OCI-M2 (cell line): ENCODE results near the gene EBF3.

ENCODE experiments used
- DNase-seq: peaks from one replicate; lab custom pipeline; 2025; ENCODE audit not compliant: unreplicated experiment; lab: John Stamatoyannopoulos, UW

EBF3 gene

DNA sequence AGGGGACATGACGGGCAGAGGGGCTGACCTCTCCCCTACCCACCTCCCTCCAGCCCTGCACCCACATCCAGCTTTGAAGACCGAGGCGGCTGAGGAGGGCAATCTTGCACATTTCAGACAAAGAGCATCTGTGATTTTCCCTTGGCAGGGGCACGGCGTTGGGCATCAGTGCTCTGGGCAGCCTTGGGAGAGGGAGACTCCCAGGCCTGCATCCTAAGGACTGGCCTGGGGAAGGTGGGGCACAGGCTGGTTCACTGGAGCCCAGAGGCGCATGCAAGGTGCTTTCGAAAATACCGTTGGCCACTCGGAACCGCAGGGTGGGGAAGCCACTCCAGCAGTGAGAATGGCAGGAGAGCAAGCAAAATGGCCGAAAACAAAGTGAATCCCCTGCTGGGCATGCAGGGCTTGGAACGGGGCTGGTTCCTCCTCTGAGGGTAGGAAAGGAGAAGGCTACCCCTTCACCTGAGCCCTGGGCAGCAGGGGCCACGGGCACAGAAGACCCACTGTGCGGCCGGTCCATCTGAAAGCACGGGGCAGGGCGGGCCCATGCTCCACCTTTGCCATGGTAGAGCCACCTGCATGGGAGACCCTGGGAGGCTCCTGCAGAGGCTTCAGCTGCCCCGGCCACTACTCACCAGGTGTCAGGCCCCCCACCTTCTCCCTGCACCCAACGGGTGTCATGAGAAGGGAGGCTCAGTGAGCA is 49.8 kb downstream of the EBF3 start:
- DNase-seq: no peak

GRCh38 chr10:129912986-129913695 is 50.9 kb downstream of the EBF3 start:
- DNase-seq: no peak

GRCh38 chr10:129912166-129912917 is 51.7 kb downstream of the EBF3 start:
- no peak for DNase-seq

DNA sequence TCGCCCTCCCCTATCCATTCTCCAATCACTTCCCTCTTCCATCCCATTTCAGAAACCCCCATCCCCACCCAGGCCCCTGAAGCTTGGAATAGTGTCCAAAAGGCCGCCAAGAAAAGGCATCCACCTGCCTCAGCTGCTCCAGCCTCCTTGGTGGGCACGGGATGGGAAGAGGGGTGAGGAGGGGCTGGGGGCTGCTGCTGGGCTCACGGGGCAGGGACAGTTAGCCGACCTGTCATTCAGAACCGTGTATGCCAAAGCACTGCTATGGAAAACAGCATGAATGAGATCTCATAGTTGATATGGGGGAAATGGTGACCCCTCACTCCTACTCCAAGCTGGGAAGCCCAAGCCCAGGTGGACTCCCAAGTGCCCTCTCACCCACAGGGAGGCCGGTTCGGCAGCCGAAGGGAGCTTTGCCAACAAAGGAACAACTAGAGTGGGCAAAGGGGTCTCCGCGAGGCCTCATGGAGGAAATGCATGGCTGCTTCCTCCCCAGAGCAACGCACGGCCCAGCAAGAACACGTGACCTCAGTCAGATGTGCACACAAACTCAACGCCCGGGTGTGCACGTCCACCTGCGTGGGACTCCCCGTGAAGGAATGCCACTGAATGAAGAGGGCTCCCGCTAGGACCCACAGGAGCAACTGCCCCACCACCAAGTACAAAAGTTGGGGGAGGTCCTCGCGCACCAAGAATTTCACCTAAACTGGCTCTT is 52.5 kb downstream of the EBF3 start:
- DNase-seq: no peak

DNA sequence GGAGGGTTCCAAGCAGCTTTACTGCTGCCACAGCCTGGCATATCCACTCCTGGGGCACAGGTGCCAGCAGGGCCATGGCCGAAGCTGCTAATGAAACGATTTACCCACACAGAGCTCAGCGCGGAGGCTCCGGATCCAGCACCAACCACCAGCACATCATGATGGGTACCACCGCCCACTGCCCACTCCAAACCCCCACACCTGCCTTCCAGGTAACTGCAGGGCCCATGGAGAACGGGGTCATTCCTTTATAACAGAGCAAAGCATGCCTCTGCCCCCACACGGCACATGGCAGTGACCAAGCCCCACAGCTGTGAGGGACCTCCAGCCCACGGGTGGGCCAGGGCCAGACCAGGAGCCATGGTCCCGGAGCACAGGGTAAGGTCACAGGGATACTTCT is 53.2 kb downstream of the EBF3 start:
- DNase-seq: no peak

DNA sequence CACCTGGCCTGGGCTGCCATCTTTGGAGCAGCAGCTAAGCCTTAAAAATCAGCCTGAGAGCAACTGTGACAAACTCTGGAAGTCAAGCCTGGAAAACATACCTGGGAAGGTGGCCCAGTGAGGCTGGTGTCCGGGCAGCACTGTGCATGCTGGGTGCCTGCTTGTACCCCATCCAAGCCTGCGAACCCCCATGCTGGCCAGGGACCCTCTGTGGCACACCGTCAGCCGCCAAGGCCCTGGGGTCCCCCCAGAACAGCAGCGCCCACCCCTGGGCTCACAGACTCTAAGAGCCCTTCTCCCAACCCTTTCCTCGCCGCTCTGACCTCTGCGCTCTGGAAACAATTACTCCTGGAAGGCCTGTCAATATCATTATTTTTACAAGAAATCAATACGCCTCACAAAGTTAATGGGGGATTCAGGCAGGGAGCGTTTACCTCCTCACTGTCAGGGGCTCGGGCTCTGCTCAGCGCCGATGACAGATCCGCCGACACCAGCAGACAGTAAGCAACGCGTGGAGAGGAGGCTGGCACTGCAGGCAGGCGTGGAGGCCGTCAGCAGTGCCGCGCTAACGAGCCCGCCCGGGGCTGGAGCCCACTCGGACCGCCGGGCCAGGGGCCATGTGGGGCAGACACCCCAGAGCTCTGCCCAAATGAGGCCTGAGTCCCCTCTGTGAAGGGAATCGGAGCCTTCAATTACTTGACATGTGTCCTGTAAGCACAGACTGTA is 54.4 kb downstream of the EBF3 start:
- no peak for DNase-seq

GRCh38 chr10:129909080-129909479 is 55.0 kb downstream of the EBF3 start:
- DNase-seq: no peak

DNA sequence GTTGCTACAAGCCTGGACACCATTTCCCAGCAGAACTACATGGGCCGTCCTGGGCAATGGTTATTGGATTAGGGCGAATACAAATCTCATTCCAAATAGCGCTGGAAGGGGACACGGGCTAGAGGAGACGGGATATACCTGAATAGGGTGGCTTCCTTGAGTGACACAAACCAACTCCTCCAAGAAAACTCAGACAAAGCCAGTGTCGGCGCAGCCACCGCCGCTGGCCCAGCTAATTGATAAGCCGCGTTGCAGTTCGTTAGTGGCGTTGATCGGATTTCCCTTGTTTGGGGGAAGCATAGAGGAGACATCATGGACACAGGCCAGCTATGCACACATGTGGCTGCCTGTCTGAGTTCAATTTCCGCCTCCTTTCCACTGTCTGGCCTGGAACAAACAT is 55.7 kb downstream of the EBF3 start:
- DNase-seq: no peak

DNA sequence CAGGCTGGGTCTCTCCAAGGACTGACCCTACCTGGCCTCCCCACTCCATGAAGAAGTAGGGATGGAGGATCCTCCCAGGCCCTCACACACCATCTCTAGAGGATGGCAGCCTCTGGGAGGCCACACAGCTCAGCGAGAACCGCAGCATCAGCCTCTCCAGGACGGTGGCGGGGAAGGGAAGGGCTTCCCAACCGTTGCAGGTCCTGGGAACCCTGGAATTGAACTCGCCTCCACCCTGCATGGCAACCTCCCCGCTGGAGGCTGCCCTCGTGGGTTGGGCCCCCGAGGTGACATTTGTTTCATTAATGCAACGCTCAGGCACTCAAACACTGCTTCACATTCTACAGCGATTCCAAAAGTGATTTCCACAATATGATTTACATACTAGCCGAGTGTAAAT is 58.5 kb downstream of the EBF3 start:
- DNase-seq: no peak

DNA sequence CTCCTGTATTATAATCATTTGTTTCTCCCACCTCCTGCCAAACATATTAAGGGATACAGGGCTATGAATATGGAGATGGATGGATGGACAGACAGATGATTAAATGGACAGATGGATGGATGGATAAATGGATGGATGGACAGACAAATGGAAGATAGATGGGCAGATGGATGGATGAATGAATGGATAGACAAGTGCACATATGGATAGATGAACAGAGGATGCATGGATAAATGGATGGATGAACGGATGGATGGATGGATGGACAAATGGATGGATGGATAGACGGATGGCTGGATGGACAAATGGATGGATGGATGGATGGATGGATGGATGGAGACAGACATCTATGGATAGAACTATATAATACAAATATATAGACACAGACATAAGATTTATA is 59.8 kb downstream of the EBF3 start:
- DNase-seq: no peak

- DNase-seq: no peak
These were observed 62.6 kb downstream of the EBF3 start for GRCh38 chr10:129901389-129902006.

DNA sequence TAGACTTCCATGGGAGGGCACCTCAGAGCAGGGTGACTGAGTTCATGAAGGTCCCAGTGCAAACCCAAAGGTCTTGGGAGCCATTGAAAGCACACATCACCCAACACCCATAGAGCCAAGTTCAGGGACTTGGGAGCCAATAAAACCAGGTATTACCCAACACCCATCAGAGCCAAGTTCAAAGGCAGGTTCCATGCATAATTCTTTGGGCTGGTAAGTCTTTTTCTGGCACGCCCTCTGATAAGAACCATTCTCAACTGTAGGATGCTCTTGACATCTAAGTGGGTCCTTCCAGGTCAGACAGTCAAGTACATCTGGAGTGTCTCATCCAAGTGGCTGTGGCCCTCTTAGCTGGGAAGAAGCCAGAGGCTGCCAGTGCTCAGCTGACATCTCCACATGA is 63.2 kb downstream of the EBF3 start:
- no peak for DNase-seq

DNA sequence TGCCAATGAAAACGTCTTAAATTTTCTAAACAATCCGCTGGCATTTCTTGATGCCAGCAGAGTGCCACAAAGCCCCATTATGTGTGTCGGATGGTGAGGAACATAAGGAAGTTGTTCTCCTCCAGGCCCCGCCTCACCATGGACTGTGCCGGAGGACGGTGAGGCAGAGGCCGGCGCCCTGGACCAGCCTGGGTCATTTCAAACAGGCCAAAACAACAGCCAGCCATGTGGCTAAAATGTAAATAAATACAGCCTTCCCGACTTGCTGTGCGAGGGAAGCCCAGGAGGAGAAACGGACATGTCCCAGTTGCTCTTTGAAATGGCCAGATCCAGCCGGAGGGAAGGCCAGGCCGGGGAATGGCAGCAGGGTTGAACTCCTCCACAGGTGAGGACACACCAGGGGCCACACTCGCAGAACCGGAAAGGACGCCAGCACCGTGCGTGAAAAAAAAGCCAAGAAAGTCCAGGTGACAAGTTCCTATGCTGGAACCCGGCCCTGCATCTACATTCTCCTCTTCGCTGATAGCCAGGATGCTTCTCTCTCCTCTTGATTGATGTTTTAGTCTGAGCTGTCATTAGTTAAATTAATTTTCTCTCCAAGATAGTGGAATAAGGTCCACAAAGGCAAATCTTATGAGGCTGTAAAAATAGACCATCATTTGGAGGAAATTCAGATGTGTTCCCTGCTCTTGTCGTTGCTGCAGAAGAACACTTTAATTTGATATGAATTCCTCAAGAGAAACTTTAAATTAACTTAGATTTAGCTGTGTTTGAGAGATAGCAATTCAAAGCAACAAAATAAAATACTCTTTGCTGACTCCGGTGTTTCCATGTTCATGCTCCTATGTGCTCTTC is 64.6 kb downstream of the EBF3 start:
- no peak for DNase-seq

DNA sequence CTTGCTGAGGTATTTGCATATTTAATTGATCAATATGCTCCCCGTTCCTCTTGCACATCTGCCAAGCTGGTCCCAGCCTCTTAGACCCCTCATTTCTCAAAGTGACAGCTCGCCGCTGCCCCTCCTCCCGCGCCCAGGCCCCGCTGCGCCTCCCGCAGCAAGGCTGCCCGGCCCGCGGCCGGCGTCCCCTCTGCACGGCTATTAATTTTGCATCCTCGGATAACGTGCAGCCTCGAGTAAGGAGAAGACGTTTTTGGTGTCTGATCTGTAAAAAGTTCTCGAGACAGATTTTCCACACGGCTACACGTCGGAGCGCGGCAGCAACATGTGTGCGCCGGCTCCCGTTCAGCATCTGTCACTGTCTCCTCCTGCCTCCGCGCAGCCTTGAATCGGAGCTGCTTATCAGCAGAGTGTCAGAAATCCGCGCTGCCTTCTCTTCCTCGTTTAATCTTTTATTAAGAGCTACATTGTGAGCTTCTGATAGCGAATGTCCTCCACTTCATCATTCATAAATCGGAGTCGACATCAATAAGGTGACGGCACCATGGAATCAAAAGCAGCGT is 65.3 kb downstream of the EBF3 start:
- DNase-seq: no peak

DNA sequence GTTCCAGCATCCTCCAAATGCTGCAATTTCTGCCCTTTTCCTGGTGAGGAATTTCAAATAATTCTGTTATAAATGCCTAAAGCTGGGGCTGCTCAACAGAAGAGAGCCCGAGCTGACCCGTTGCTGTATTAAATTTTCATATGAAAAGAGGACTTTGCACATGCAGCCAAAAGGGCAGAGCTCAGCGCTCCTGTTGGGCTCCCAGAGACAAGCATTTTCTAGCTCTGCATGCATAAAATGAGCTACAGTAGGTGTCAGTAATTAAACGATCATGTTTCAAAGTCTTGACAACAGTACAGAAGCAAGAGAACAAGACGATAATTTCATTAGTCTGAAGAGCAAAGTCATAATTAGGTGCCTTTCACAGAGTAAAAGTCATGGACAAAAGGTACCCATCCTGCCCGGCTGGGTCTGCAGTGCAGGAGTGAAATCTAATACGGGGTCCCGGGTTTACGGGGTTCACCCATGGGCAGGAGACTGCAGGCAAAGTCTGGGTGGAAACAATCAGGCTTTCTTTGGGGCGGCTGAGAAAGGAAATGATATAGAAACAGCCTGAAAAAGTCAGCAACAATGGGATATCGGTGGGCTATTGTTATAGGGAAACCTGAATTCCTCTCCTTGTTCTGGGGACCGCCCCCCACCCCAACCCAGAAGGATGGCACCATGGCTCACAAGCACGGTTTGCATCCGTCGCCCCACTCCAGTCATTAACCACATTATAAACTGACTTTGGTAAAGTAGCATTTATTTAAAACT is 66.0 kb downstream of the EBF3 start:
- no peak for DNase-seq

- DNase-seq: no peak
These were observed 67.2 kb downstream of the EBF3 start for GRCh38 chr10:129896860-129897200.

DNA sequence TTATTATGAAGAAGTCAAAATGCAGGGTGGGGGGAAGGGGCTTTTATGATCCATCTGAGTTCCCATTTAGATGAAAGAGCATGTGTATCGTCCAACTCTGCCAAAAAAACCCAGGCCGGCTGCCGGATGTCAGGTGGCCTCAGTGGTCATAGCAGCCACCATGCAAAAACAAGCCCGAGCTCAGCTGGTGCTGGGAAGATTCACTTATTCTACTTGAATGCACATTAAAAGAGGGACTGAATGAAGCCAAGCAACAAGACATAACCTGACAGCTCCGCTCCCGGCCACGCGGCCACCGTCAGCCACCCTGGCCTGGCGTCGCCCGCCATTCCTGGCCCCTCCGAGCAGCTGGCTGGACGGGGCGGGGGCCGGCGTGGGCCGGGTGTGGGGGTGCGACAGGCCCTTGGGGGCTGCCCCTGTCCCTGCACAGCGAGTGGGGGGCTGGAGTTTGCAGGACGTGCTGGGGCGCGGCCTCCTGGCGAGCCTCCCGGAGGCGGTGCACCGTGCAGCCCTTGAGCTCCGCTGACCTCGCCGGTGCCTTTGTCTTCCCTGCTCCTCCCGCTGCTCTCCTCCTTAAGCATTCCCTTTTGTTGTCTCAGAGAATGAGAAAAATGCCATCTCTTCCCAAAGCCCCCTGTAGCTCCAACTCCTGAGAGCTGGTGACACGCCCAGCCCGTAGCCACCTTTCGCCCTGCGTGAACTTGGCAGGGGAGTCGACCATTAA is 67.8 kb downstream of the EBF3 start:
- DNase-seq: no peak

- no peak for DNase-seq
These were observed 68.3 kb downstream of the EBF3 start for GRCh38 chr10:129895811-129896135.
